ENCODE data around the gene CCDC30.
"Not testable (repeated sequence)": the region's sequence is repeated elsewhere in the genome, so short reads cannot be mapped to it uniquely, and the experiment has no call there.

CCDC30 gene

DNA sequence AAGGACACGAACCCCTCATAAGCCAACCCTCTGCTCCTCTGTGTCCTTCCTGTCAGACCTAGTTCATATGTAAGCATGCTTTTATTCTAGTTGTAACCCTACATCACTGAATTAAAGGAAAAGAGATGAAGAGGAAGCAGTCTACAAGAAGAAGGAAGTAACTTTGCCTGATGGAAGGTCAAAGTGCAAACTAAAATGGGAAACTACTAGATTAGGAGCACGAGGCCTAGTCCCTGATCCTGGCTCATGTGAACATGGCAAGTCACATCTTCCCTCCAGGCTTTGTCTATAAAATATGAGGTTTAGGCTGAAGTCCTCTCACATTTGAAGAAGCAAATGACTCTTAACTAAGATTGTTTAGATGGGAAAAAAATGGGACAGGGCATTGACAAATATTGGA is 20.4 kb upstream of the CCDC30 start:
- in situ Hi-C loops (cut with MboI; ENCODE audit: low pct_unique_long_range_greater_than_20kb, low sequenced_read_pairs): no loop called here
- DNase-seq: no peak

DNA sequence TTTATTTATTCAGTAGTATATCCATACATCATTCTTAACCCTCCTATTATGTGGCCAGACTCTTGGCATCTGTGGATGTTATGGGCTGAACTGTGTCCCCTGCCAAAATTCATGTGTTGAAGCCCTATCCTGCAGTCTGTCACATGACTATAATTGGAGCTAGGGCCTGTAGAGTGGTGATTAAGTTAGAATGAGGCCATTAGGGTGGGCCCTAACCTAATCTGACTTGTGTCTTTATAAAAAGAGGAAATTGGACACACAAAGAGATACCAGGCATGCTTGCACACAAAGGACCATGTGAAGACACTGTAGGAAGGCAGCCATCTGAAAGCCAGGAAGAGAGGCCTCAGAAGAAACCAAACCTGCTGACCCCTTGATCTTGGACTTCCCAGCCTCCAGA is 13.8 kb upstream of the CCDC30 start:
- in situ Hi-C loops (cut with MboI; ENCODE audit: low pct_unique_long_range_greater_than_20kb, low sequenced_read_pairs): no loop called here
- DNase-seq: no peak

DNA sequence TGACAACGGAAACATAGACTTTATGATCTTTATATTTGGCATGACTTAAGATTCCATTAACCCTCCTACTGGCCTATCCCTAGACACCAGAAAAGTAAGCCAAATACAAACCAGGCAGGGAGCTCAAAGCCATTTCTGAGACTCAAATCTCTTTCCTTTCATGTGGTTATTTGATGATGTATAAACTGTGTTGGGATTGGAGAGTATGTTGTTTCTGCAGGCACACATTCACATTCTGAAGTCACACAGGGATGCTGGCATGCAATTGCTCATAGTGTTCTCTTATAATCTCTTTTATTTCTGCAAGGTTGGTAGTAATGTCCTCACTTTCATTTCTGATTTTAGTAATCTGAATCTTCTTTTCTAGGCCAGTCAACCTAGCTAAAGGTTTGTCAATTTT is 13.0 kb upstream of the CCDC30 start:
- no peak for DNase-seq
- in situ Hi-C loops (cut with MboI; ENCODE audit: low pct_unique_long_range_greater_than_20kb, low sequenced_read_pairs): no loop called here

DNA sequence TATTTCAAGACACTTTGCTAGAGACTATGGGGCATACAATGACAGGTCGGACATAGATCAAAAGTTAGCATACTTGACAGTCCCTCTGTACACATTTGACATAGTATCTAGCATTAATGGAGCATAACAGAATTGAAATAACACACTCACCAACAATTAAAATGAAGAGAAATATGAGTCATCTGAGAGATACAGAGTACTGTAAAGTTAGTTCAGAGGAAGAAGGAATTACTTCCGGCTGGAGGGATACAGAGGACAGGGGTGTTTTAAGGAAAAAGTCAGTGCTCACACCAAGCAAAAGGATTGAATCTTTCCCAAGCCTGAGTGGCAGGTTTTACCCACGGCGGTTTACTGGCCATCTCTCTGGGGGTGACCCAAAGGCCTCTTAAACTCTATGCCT is 9.7 kb upstream of the CCDC30 start:
- in situ Hi-C loops (cut with MboI; ENCODE audit: low pct_unique_long_range_greater_than_20kb, low sequenced_read_pairs): no loop called here
- no peak for DNase-seq

DNA sequence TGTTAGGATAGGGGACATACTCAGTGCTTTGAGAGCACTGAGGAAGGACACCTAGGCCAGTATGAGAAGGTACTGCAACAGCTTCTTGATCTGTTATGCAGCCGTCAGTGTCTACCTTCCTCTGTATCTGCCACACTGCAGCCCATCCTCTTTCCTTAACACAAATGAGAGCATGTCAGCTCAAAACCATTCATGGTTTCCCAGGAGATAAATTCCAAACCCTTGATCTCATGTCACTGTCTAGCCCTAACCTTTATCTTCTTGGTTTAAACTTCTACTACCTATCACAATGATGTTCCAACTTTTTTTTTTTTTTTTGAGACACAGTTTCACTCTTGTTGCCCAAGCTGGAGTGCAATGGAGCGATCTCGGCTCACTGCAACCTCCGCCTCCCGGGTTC is 8.7 kb upstream of the CCDC30 start:
- in situ Hi-C loops (cut with MboI; ENCODE audit: low pct_unique_long_range_greater_than_20kb, low sequenced_read_pairs): no loop called here
- DNase-seq: no peak

DNA sequence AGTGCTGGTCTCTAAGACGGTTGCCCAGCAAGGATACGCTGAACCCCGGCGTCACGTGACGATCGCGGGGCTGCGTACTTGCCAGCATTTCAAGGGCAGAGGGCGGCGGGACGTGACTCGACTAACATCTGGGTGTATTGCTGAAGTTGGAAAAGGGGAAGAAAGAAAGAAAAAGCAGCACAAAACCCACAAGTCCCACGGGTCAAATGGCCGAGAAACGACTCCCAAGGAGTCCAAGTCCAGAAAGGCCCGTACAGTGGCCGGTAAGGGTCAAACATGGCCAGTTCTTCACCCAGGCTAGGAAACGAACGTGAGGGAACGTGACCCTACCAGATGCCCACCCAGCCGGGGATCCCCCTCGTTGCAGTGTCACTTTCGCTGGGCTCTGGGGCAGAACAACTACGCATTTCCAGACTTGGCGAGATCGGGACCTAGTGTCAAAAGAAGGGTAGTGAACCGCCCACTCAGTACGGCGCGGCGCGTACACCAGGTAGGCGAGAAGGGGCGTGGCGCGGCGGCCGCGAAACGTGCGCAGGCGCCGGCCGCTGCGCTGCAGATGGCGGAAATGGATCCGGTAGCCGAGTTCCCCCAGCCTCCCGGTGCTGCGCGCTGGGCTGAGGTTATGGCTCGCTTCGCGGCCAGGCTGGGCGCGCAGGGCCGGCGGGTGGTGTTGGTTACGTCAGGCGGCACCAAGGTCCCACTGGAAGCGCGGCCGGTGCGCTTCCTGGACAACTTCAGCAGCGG is 6.9 kb upstream of the CCDC30 start, which contains the start of the genes PPCS and ZMYND12:
TSS of gene PPCS (plus strand) at position 534 of the 744 bp plus-strand sequence. CDS start at position 557, 23 bp downstream.
TSS of gene ZMYND12 (minus strand) at position 13 of the 744 bp plus-strand sequence. CDS start 25 bp downstream, outside the sequence.
- in situ Hi-C loops (cut with MboI; ENCODE audit: low pct_unique_long_range_greater_than_20kb, low sequenced_read_pairs): no loop called here
- peak; percentile 90 for DNase-seq

DNA sequence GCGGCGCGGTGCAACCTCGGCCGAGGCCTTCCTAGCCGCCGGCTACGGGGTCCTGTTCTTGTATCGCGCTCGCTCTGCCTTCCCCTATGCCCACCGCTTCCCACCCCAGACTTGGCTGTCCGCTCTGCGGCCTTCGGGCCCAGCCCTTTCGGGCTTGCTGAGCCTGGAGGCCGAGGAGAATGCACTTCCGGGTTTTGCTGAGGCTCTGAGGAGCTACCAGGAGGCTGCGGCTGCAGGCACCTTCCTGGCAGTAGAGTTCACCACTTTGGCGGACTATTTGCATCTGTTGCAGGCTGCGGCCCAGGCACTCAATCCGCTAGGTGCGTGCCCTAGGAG is 6.4 kb upstream of the CCDC30 start:
- in situ Hi-C loops (cut with MboI; ENCODE audit: low pct_unique_long_range_greater_than_20kb, low sequenced_read_pairs): no loop called here
- DNase-seq: peak; percentile 76

DNA sequence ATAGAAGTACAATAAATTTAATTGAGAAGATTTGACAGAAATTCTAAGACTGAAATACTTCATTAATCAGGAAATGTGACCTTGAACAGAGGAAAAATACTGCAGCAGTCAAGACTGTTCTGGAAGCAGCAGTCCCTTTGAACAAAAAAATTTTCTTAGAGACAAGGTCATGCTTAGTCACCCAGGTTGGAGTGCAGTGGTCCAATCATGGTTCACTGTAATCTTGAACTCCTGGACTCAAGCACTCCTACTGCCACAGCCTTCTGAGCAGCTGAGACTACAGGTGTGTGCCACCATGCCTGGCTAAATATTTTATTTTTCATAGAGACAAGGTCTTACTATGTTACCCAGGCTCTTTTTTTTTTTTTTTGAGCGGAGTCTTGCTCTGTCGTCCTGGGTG is 1.9 kb upstream of the CCDC30 start:
- DNase-seq: no peak
- in situ Hi-C loops (cut with MboI; ENCODE audit: low pct_unique_long_range_greater_than_20kb, low sequenced_read_pairs): no loop called here

DNA sequence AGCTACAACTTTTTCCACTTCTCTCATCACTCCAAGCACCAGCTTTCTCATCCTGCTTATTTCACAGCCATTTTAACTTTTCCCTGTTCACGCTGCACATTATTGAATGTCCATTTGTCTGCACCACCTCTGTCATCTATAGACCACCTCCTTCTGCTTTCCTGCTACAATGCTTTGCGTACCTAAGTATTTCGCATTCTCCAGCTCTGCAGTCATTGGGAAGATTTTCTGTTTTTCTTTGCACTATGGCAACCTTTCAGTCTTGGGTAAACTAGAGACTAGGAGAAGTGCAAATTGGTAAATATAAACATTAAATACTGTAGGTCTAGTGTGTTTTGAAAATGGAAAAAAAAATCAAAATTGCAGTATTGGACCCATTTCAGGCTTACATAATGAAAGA is 835 bp downstream of the CCDC30 start:
- in situ Hi-C loops (cut with MboI; ENCODE audit: low pct_unique_long_range_greater_than_20kb, low sequenced_read_pairs): no loop called here
- no peak for DNase-seq

DNA sequence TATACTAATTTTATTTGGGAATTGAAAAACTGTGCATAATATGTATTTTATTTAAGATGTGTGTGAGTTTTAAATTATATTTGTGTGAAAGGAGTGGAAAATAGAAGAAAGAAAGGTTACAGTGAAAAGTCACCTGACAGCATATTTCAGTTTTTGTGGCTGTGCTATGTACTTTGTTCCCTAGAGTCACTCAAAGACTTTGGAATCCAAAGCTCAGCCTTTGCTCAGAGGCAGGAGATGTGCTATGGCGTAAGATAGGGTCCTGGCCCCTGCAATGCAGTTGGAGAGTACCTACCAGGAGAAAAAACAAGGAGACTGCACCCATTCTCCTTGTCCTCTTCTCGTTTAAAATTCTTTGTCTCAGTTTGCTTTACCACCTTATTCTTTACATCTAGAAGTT is 2.9 kb downstream of the CCDC30 start:
- in situ Hi-C loops (cut with MboI; ENCODE audit: low pct_unique_long_range_greater_than_20kb, low sequenced_read_pairs): no loop called here
- DNase-seq: no peak

DNA sequence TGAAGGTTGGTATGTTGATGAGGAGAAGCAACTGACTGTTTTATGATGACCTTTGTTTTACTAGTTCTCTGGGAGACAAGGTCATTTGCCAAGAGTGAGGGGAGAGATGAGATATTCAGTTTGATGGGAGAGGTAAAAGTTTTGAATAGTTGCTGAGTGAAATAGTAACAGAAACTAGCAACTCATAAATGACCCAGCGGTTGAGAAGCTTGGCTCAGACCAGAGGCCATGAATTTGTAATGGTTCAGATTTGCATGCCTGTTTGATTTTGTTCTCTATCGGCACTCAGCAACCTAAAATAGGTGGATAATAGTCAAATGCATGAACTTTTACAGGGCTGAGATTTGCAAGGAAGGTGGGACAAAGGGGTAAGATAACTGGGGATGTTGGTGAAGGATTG is 6.6 kb downstream of the CCDC30 start:
- no peak for DNase-seq
- in situ Hi-C loops (cut with MboI; ENCODE audit: low pct_unique_long_range_greater_than_20kb, low sequenced_read_pairs): no loop called here

DNA sequence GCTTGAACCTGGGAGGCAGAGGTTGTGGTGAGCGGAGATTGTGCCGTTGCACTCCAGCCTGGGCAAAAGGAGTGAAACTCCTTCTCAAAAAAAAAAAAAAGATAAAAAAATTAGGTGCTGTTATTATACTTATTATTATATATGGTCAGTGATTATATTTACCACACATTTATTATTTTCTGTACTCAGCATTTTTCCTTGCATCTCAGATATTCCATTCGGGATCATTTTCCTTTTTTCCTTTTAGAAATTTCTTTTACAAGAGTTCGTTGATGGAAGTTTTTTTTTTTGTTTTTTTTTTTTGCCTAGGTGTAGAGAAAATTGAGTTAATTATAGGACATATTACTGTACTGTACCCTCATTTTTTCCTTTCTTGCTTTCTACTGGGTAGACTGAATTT is 13.5 kb downstream of the CCDC30 start:
- in situ Hi-C loops (cut with MboI; ENCODE audit: low pct_unique_long_range_greater_than_20kb, low sequenced_read_pairs): no loop called here
- no peak for DNase-seq

DNA sequence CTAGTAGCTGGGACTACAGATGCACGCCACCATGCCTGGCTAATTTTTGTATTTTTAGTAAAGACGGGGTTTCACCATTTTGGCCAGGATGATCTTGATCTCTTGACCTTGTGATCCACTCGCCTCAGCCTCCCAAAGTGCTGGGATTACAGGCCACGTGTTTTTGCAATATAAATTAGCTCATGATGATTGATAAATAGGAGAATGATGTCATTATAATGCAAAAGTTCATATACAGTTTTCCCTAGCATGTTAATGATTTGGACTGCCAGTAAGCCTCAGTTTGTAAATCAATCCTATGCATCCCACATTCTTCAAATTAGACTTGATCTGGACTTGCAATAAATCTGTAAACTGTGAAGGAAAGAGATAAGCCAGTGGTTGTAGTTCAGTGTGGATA is 14.3 kb downstream of the CCDC30 start:
- DNase-seq; in situ Hi-C loops (cut with MboI; ENCODE audit: low pct_unique_long_range_greater_than_20kb, low sequenced_read_pairs): not testable (repeated sequence)

DNA sequence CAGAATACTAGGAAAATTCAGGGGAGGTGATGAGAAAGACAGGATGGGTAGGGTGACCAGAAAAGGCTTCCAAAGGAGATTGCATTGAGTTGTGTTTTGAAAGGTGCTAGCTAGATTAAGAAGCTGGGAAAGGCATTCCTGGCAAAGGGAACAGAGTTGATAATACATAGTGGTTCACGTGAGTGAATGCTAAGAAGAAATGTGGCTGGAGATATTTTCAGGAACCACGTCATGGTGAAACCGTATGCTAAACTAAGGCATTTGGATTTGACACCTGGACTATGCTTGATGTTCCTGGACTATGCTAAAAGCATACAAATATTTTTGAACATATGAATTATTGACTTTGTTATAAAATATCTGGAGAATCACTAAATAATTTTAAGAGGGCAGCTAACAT is 14.7 kb downstream of the CCDC30 start:
- no peak for DNase-seq
- in situ Hi-C loops (cut with MboI; ENCODE audit: low pct_unique_long_range_greater_than_20kb, low sequenced_read_pairs): no loop called here

DNA sequence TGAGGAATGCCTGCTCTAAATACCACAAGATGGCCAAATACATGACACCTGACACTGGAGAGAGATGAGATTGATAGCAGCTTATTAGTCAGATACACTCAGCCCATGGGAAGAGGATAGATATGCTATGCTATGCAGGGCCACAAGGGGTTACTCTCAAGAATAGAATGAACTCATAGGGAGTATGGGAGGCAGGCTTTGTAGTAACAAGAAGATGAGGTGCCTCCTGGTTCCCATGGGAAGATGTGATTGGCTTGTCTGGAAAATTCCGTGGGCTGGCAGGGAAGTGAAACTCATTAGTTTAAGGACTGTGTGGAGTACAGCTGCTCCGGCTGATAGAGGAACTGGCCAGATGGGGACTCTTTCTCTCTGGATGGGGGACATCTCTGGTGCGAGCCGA is 16.5 kb downstream of the CCDC30 start:
- in situ Hi-C loops (cut with MboI; ENCODE audit: low pct_unique_long_range_greater_than_20kb, low sequenced_read_pairs): no loop called here
- DNase-seq: peak; percentile 19

DNA sequence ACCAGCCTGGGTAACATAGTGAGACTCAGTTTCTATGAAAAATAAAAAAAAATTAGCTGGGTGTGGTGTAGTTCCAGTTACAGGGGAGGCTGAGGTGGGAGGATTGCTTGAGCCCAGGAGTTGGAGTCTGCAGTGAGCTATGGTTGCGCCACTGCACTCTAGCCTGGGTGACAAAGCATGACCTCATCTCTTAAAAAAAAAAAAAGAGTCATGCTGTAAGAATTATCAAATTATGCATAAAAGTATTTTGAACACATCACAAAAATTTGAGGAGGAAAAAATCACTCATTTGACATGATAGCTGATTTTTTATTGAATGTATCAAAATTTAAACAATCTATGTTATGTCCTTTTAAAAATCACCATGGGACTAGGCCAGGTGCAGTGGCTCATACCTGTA is 17.8 kb downstream of the CCDC30 start:
- in situ Hi-C loops (cut with MboI; ENCODE audit: low pct_unique_long_range_greater_than_20kb, low sequenced_read_pairs): no loop called here
- DNase-seq: no peak

DNA sequence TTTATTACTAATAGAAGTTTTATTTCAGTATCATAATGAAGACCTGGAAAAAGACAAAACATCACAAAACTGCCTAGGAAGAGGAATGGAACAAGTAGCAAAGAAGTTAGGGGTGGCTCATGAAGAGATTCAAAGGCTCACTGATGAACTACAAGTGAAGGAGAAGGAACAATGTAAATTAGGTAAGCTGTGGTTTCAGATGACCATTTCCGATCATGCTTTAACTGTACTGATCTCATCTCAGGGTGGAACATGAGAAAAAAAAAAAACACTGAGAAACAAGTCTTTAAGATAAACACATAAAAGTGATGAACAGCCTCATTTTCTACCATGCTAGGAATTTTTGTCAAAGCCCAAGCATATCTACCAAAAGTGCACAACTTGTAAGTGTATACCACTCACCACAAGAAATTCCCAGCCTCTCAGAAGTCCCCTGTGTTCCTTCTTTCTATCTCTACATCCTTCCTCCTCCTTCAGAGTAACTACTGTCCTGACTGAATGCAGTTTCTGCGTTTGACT is 19.6 kb downstream of the CCDC30 start:
- DNase-seq: peak; percentile 15
- in situ Hi-C loops (cut with MboI; ENCODE audit: low pct_unique_long_range_greater_than_20kb, low sequenced_read_pairs): no loop called here

DNA sequence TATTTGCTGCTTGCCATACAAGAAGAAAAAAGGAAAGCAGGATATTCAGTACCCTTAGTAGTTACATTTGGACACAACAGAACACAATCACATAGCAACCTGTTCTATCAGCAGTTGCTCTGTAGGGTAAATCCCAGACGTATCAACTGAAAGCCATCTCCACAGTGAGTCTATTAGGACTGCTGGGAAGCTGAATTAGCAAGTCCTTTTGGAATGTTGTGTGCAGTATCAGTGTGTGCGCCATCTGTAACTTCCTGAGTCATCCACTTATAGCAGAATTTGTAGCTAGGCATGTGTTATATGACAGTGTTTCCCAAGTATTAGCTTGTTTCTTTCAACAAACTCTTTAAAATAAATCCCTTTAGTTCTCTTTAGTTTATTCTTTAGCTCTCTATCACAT is 21.3 kb downstream of the CCDC30 start:
- in situ Hi-C loops (cut with MboI; ENCODE audit: low pct_unique_long_range_greater_than_20kb, low sequenced_read_pairs): no loop called here
- DNase-seq: no peak

DNA sequence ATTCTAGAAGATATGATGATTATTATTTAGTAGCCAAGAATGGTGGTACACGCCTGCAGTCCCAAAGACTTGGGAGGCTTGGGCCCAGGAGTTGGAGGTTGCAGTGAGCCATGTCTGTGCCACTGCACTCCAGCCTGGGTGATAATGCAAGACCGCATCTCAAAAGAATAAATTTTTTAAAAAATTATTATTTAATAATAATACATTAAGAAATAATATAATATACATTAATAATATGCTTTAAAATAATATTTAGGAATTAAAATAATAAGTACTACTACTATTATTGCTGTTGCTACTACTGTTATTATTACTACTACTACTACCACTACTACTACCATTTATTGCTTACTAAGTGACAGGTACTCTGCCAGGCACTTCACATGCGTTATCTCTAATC is 27.2 kb downstream of the CCDC30 start:
- in situ Hi-C loops (cut with MboI; ENCODE audit: low pct_unique_long_range_greater_than_20kb, low sequenced_read_pairs): no loop called here
- DNase-seq: no peak

DNA sequence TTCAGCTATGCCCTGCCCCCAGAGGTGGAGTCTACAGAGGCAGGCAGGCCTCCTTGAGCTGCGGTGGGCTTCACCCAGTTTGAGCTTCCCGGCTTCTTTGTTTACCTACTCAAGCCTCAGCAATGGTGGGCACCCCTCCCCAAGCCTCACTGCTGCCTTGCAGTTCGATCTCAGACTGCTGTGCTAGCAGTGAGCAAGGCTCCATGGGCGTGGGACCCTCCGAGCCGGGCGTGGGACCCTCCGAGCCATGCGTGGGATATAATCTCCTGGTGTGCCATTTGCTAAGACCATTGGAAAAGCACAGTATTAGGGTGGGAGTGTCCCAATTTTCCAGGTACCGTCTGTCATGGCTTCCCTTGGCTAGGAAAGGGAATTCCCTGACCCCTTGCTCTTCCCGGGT is 38.9 kb downstream of the CCDC30 start:
- in situ Hi-C loops (cut with MboI; ENCODE audit: low pct_unique_long_range_greater_than_20kb, low sequenced_read_pairs): not testable (repeated sequence)

DNA sequence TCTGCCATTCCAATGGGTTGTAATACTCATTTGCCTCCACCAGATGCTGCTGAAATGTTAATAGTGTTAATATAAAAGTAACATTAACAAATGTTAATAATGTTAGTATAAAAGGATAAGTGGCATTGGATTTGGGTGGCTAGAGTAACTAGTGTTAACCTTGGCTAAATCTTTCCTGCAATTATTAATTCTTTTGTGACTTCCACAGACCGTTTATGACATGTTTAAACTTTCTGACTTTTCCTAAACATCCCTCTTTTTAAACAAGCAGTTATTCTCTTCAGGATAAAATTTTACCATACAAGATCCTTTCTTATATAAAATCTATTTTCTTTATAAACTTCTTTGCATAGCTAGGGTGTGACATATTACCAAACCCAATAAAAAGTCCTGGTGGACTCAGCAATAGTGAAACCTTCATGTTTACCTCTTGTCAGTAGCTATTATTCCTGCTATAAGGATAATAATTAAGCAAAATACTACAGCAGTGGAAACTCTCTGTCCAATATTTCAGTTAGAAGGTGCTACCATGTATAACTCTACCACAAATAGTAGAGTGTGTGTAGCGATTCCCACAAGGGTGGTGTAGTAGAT is 41.5 kb downstream of the CCDC30 start:
- DNase-seq: no peak
- in situ Hi-C loops (cut with MboI; ENCODE audit: low pct_unique_long_range_greater_than_20kb, low sequenced_read_pairs): no loop called here

More for the DNA sequence above, 38.9 kb downstream of the CCDC30 start:
- not testable (repeated sequence) for DNase-seq

Measured in KBM-7 (cell line).